HG03175 (cell line): Measurements from ENCODE around the gene CNP.

Experiments
- ATAC-seq: cut with Tn5 transposase; IDR thresholded peaks from one replicate; pipeline ENCODE4 v1.9.1; 2021; ENCODE audit warnings: mild to moderate bottlenecking, moderate library complexity; ENCODE audit not compliant: unreplicated experiment

CNP gene

DNA sequence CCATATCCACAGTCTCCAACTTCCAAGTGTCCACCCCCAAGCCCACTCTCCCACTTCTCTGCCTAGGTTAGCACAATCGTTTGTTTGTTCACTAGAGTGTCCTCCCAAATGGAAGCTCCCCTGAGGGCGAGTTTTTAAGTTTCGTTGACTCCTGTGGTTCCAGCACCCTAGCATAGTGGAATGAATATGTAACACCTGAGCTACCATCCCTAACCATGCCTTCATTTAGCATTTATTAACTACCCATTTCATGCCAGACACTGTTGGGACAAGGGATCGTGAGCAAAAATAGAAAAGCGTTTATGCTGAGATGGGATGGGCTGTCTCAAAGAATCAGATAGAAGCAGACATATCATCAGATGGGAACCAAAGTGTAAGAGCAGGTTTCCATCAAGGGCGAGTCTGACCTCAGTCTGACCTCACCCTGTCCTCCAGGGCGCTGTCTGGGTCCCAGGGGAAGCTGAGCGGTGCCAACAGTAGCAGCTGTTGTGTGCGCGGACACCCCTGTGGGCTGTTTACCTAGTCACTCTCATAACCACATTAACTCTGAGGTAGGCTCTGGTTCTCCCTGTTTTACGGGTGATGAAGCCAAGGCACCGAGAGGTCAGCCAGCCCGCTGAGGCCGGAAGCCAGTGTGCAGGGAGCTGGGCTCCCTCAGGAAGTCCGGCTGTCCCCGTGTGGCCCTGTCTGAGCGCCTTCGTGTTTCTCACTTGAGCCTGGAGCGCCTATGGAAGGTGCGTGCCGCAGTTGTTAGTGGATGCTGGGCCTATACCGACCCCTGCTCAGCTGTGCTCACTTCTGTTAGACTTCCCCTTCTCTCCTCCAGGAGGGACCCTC lies 6.2 kb downstream of the CNP start:
- no peak for ATAC-seq

DNA sequence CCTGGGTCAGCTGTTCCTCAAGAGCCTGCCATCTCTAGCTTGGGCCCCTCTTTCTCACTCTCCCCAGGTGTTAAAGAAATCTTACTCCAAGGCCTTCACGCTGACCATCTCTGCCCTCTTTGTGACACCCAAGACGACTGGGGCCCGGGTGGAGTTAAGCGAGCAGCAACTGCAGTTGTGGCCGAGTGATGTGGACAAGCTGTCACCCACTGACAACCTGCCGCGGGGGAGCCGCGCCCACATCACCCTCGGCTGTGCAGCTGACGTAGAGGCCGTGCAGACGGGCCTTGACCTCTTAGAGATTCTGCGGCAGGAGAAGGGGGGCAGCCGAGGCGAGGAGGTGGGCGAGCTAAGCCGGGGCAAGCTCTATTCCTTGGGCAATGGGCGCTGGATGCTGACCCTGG lies 6.8 kb downstream of the CNP start:
- no peak for ATAC-seq

DNA sequence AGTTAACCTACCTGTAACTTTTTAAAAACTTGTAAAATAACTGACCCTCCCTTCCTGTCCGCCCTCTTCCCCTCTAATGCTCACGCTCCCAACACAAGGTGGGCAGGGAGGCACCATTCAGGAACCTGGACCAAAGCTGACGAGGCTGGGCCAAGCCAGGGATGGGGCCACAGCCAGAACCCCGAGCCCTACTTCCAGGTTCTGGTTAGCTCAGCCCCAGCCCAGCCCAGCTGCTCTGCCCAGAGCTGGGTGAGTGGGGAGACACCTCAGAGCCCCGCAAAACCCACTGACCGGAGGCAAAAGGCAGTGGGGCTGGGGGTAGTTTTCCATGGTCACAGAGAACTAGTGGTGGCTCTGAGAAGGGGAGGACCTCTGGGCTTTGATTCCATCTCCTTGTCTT lies 7.4 kb downstream of the CNP start:
- no peak for ATAC-seq

DNA sequence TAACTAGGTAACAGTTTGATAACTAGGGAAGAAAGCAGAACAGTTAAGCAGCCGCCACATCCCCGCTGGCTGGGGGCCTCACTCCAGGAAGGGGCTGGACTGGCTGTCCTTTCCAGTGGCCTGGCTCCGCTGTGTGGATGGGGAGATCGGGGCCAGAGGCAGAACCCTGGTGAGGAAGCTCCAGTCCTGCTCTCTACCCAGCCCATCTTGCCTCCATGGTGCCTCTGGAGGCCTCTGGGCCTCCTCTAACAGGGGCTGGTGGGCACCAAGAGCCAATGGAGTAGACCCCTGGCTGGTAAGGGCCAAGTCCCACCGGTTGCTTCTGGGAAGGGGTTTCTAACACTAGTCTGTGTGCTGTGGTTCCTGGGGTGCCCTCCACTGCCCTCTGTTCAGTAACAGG lies 8.1 kb downstream of the CNP start:
- ATAC-seq = no peak

DNA sequence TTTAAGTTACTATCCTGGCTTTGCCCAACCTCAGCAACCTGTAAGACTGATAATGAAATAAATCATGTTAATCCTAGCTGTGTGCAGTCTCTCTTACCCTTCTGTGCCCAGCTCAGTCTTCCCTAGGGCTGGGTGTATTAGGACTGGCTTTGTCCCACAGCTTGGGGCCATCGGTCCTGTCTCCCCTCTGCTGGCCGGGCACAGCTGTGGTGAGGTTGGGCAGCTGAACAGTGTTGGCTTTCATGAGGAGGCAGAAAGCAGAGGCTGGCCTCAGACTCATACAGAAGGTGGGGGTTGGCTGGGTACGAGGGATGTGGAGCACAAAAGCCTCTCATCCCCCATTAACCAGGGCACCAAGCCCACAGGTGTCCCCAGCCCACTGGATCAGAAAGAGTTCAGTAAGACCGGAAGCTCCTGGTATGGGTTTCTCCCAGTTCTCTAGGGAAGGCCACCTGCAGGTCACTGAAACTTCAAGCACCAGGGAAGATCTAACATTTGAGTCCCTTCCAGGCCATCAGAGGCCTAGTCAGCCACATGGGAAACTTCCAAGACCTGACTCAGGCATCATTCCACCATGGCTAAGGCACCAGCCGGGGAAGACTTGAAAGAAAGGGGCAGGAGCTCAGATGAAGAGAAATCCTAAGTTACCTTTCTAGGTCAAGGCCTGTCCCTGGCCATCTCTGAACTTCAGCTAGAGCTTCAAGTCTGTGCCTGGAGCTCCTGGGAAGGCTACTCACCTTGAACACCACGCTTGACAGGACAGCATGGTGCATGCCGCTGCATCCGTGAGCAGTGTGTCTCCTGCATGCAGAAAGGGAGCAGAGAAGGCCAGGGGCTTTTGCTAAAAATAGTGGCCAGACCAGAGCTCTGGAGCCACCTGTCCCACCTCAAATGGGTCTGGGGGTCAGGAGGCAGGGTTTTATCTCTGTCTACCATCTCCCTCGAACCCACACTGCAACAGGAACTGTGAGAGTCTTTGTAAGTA lies 8.8 kb downstream of the CNP start:
- no peak for ATAC-seq

DNA sequence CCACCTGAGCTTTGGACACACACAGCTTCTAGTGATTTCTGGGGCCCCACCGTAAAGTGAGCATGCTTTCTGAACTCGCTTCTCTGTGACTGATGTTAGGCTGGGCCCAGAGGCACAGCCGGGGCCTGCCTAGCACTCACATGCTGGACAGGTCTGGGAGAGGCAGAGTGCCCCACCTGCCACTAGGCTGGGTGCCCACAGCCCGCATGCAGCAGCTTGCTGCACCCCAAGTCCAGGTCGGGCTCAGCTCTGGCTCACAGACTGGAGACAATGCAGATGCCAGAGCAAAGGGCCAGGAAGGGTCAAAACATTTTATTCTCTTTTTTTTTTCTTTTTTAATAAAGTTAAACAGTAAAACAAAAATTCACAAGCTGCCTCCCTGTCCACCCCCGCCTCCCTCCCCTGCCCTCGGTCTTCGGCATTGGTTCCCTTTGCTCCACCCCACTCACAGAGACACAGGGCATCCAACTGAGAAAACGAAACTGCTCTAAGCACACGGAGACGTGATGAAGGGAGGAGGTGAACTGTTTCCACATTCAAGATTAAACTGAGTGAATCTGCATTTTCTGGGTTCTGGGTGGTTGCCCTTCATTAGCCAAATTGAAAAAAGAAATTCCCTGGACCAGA lies 9.7 kb downstream of the CNP start:
- no peak for ATAC-seq

DNA sequence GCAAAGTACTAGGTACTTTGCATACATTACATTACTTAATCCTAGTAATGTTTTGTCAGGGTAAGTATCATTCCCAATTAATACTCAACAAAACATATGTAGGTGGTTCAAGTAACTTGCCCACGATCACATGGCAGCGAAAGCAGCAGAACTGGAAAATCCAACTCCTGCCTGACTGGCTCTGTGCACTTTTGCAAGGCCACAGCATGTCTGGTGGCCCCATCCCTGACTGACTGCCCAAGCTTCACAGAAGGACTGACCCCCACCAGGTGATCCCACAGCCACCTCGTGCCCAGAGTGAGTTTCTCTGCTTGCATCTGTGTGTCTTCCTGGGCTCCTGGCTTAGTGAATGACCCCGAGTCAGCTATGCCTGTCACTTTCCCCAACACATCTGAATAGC lies 11.4 kb downstream of the CNP start:
- no peak for ATAC-seq

DNA sequence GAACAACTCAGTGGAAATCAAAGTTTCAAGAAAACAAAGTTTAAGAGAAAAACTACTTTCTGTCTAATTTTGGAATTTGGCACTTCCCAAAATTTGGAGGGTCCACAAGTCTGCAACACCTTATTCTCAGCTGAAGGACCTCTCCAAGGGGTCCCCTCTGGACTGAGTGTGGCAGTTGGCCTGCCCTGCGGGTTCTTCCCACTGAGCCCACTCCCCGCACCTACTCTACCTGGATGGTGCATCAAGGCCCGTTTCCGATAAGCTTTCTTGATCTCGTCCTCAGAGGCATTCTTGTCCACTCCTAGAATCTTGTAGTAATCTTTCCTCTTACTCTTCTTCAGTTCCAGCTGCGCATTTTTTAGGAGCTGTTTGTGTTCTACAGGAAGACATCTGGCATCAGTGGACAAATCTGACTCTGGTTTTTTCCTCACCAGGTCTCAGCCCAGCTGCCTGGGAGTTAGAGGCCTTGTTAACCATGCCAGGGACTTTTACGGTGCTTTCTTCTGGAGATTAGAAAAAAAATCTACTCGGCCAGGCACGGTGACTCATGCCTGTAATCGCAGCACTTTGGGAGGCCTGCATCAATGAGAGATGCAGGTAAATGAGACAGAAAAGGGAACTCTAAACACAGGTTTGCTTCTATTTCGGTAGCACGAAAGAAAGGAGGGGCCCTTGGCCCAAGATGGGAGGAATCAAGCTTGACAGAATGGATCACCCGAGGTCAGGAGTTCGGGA lies 15.6 kb downstream of the CNP start:
- ATAC-seq = no peak

DNA sequence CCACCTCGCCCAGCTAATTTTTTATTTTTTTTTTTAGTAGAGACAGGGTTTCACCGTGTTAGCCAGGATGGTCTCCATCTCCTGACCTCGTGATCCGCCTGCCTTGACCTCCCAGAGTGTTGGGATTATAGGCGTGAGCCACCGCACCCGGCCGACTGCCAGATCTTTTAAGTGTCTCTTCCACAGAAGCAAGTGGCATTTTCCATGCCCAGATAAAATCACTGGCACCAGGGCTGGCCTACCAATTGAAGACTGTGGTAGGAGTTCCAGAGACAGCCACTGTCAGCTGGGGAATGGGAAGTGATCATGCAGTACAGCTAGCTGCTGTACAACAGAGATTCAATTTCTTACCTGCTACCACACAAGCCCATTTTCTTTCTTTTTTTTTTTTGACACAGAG lies 17.9 kb downstream of the CNP start:
- no peak for ATAC-seq

DNA sequence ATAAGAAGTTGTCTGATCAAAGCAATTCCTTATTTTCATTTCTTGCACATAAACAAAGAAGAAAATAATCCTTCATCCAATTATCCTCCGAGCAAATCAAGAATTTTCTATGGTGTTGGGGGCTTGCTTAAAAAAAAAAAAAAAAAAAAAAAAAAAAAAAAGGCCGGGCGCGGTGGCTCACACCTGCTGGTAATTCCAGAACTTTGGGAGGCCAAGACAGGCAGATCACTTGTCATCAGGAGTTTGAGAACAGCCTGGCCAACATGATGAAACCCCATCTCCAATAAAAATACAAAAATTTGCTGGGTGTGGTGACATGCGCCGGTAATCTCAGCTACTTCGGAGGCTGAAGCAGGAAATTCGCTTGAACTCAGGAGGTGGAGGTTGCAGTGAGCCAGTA lies 19.3 kb downstream of the CNP start:
- no peak for ATAC-seq

DNA sequence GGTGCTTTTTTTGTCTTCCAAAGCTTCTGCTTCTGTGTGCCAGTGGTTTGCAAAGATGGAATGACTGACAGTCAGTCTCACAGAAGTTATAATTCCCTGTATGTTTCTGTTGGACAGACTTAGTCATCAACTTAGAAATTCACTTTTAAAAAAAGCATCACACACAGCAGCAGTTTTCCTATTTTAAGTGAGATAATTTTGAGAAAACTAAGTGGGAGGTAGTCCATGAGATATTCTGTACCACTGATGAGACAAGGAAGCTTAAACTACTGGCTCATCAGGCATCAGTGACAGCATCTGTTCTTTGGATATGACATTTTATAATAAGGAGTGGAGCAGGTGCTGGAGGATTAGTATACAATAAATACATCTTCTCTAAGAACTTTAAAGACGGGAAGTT lies 20.0 kb downstream of the CNP start:
- no peak for ATAC-seq

DNA sequence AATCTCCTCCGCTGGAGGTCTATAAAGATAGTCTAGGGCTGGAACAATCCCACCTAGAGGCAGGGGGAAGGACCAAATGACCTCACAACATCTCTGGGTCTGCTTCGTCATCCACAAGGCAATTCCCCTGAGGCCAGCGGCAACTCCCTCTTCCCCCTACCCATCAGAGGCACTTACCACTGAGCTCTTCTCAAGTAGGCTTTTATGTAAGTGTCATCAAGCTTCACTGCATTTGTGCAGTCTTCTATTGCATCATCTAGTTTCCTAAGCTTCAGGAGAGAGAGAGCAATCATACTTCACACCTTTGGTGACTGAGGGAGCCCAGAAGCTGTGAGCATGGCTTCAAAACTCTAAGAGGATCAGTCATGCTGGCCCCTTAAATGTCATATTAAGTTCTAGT lies 21.0 kb downstream of the CNP start:
- ATAC-seq = no peak

DNA sequence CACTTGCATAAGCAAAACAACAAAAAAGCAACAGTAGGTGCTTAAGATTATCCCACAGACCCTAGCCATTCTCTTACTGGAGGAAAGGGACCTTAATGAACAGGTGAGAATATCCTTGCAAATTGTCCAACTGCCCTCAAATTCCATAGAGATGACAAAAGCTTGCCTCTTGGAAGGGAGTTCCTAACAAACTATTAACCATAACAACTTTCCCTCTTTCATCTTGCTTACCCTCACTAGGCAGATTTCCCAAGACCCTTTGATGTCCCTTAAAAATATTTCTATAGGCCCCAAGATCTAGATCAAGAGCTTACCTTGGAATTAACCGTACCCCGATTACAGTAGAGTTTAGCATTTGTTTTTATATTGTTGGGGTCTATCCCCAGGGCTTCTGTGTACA lies 21.8 kb downstream of the CNP start:
- ATAC-seq = no peak

DNA sequence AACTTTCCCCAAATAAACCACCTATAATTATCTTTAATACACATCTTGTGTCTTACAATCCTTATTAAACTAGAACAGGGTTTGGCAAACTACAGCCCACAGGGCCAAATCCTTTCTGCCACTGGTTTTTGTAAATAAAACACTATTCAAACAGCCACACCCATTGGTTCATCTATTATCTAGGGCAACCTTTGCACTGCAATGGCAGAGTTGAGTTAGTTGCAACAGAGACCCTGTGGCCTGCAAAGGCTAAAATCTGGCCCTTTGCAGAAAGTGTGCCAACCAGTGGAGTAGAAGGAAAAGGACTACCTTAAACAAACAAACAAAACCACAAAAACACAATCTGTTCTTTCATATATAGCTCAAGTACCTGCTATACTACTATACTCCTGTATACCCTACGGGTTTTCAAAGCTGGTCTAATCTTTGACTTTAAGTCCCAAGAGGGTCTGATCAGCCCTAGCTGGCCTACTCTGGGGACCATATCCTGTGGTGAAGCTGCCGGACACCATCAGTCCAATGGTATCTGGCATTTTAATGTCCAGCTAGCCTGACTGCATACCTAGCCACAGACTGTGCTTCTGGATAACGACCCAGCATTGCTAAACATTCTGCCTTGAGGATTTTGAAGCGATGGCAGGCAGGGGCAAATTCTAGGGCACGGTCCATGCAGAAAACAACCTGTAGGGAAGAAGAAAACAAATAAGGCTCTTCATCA lies 23.3 kb downstream of the CNP start:
- no peak for ATAC-seq

DNA sequence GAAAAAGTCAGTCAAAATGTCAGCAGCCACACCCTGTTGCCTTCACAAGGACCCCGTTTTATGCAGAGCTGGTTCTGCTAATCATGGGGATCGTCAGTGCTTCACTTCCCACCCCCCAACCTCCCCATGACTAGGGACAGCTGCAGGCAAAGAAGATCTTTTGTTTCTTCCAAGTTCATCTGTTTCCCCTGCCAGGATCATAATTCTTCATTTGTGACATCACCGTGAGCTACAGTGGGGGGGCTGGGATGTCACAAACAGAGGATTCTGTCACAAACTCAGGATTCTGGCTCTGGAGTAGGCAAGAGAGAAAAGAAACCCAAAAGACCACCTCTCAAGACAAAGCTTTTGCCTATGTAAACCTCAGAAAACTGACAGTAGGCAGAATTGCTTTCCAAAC lies 26.0 kb downstream of the CNP start:
- no peak for ATAC-seq

DNA sequence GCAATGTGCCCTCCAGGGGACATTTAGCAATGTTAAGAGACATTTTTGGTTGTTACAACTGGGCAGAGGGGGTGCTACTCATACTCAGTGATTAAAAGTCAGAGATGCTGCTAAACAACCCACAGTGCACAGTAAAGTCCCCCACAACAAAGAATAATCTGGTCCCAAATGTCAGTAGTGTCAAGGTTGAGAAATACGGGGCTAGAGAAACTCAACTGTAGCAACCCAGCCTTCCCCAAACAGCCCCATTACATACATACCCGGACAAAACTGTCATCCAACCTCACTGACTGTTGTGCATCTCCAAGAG lies 30.2 kb downstream of the CNP start:
- no peak for ATAC-seq

DNA sequence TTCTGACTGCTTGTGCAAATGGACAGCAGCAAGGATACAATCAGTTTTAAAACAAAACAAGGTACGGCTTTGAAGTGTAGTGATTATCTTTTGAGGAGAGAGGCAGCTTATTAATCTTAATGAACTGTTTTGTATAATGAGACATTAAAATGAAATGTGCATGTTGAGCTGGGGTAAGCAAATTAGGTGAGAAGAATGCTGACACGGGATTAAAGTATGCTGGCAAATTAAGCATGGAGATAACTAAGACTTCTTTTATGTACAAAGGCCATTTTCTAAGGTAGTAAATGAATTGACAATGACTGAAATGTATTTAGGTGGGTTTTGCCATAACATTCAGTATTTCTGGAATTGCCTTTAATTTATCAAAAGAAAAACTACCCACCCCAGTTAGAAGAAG lies 31.9 kb downstream of the CNP start:
- ATAC-seq = no peak

DNA sequence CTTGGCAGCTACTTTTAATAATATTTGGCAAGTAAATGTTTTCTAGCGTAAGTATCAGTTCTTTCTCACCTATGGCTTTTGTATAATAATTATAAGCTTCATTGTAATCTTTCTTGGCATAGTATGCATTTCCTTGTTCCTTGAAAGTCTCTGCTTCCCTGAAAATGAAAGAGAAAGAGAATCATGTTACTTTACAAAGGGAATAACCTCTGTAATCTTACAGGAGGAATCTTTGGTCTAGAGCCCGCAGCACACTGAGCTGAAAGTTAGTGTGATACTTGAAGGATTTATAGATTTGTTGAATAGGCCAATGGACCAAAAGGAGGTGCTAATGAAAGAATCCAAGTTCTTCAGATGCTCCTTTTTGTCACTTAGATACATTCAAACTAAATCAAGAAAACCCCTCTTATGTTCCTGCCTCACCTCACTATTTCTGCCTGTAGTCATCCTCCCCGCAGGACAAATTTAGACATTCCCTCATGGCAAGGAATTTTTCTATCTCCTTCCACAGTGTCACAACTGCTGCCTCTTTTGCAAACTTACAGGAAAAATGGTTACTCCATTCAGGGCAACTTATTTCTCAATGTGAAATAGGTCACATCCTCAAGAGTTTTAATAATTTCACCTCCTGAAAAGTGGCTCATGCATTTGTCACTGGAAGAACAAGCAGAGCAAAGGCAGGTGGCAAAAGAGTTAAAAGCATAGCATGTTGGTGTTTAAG lies 34.0 kb downstream of the CNP start:
- ATAC-seq = no peak

DNA sequence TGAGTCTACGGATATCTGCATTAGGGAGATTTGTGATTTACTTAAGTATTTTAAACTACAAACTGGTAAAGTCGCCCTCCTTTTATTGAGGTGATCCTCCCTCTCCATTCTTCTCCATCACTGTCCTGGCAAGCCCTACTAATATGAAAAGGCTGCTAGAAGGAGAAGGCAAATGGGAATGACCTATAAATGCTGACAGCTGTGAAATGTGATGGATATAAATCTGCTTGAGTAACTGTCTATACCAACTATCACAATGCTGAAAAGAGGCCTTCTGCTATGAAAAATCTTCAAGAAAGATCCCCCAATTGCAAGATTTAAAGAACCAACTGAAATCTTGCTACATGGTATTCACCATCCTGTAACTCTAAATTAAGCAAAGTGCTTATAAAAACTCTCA lies 35.1 kb downstream of the CNP start:
- ATAC-seq = no peak
